ENCODE measurements around the gene CMTM8.

- TF ChIP-seq YY1 (IDR thresholded peaks at IDR 0.05; ENCODE audit: insufficient read depth, insufficient read length) (no peak), SUZ12 (IDR thresholded peaks at IDR 0.05; ENCODE audit: extremely low read depth, insufficient read depth, insufficient read length) (no peak), ZNF274 (IDR thresholded peaks at IDR 0.05; ENCODE audit: low read depth, low read length) (no peak)
Measured at GRCh38 chr3:32325927-32326326, 87.4 kb downstream of the CMTM8 start.
